ENCODE data around the gene MED14. TPM values are rescaled to one million over a fixed set of nuclear protein-coding genes. Genes with fewer than 3 reads are reported as not detected.

Gene MED14
- total RNA-seq, 1 donor from 2014 or later: 57.6 TPM

- no peaks in the 10 kb centered on the region for H3K9me3 Mint-ChIP-seq (ENCODE audit: unreplicated experiment)
- H3K4me1 Mint-ChIP-seq (ENCODE audit: unreplicated experiment): peaks cover 15% of the 10 kb centered on the region
- no peak overlapping the region for H3K4me3 Mint-ChIP-seq (ENCODE audit: unreplicated experiment)
- no peaks in the 10 kb centered on the region for H3K36me3 Mint-ChIP-seq (ENCODE audit: low read depth, unreplicated experiment)
- no peak for TF ChIP-seq CTCF (IDR thresholded peaks at IDR 0.05; ENCODE audit: unreplicated experiment)
- H3K27ac Mint-ChIP-seq (ENCODE audit: unreplicated experiment): no peak overlapping the region
- no peak for DNase-seq (ENCODE audit: low spot score)
- H3K27me3 Mint-ChIP-seq (ENCODE audit: unreplicated experiment): peaks cover 1% of the 10 kb centered on the region
These were observed 5.5 kb downstream of the MED14 start for GRCh38 chrX:40729598-40730584.

GRCh38 chrX:40727581-40728252 is 7.6 kb downstream of the MED14 start:
- no peak overlapping the region for H3K27ac Mint-ChIP-seq (ENCODE audit: unreplicated experiment)
- peaks cover 7% of the 10 kb centered on the region for H3K4me1 Mint-ChIP-seq (ENCODE audit: unreplicated experiment)
- no peaks in the 10 kb centered on the region for H3K36me3 Mint-ChIP-seq (ENCODE audit: low read depth, unreplicated experiment)
- TF ChIP-seq CTCF (IDR thresholded peaks at IDR 0.05; ENCODE audit: unreplicated experiment): no peak
- H3K9me3 Mint-ChIP-seq (ENCODE audit: unreplicated experiment): no peaks in the 10 kb centered on the region
- DNase-seq (ENCODE audit: low spot score): no peak
- peaks cover 1% of the 10 kb centered on the region for H3K27me3 Mint-ChIP-seq (ENCODE audit: unreplicated experiment)
- H3K4me3 Mint-ChIP-seq (ENCODE audit: unreplicated experiment): no peak overlapping the region

- TF ChIP-seq CTCF (IDR thresholded peaks at IDR 0.05; ENCODE audit: unreplicated experiment): no peak
- no peaks in the 10 kb centered on the region for H3K9me3 Mint-ChIP-seq (ENCODE audit: unreplicated experiment)
- H3K27me3 Mint-ChIP-seq (ENCODE audit: unreplicated experiment): no peaks in the 10 kb centered on the region
- H3K27ac Mint-ChIP-seq (ENCODE audit: unreplicated experiment): no peak overlapping the region
- peaks cover 12% of the 10 kb centered on the region for H3K4me1 Mint-ChIP-seq (ENCODE audit: unreplicated experiment)
- no peak overlapping the region for H3K4me3 Mint-ChIP-seq (ENCODE audit: unreplicated experiment)
- DNase-seq (ENCODE audit: low spot score): no peak
- peaks cover 5% of the 10 kb centered on the region for H3K36me3 Mint-ChIP-seq (ENCODE audit: low read depth, unreplicated experiment)
These were observed 8.2 kb downstream of the MED14 start for GRCh38 chrX:40727093-40727492.

- peaks cover 2% of the 10 kb centered on the region for H3K27me3 Mint-ChIP-seq (ENCODE audit: unreplicated experiment)
- H3K4me3 Mint-ChIP-seq (ENCODE audit: unreplicated experiment): no peak overlapping the region
- peaks cover 10% of the 10 kb centered on the region for H3K36me3 Mint-ChIP-seq (ENCODE audit: low read depth, unreplicated experiment)
- no peak for DNase-seq (ENCODE audit: low spot score)
- no peak for TF ChIP-seq CTCF (IDR thresholded peaks at IDR 0.05; ENCODE audit: unreplicated experiment)
- H3K9me3 Mint-ChIP-seq (ENCODE audit: unreplicated experiment): no peaks in the 10 kb centered on the region
- no peak overlapping the region for H3K27ac Mint-ChIP-seq (ENCODE audit: unreplicated experiment)
- peaks cover 6% of the 10 kb centered on the region for H3K4me1 Mint-ChIP-seq (ENCODE audit: unreplicated experiment)
These were observed 12.4 kb downstream of the MED14 start for GRCh38 chrX:40722930-40723329.
